Neural progenitor cell (in vitro differentiated cells): ENCODE data around the gene HDAC4. TPM values are rescaled to one million over a fixed set of nuclear protein-coding genes. Genes with fewer than 3 reads are reported as not detected.
A peak's percentile ranks its signal among the peaks of the same experiment; 100 is the strongest.

ENCODE experiments used
- DNase-seq: peaks from one replicate; pipeline ENCODE4 v3.0.0-alpha.2; 2016; ENCODE audit warnings: low spot score
- H2AFZ ChIP-seq: fragments of 200-600 bp; sonication (generic); replicated peaks from 2 replicates; pipeline ENCODE4 v1.6.1; 2016; ENCODE audit warnings: antibody characterized with exemption
- H3F3A ChIP-seq: fragments of 200-600 bp; sonication (generic); 2 replicates; pipeline ENCODE4 v1.6.1; 2016; ENCODE audit warnings: antibody characterized with exemption, low read depth
- H3K27ac ChIP-seq: fragments of 200-600 bp; sonication (generic); 2 replicates; pipeline ENCODE4 v1.5.1; 2016; ENCODE audit warnings: mild to moderate bottlenecking
- H3K27me3 ChIP-seq: fragments of 200-600 bp; sonication (generic); 2 replicates; pipeline ENCODE4 v1.6.1; 2016; ENCODE audit warnings: mild to moderate bottlenecking, moderate library complexity
- H3K36me3 ChIP-seq: fragments of 200-600 bp; sonication (generic); 2 replicates; pipeline ENCODE4 v1.5.1; 2016
- H3K4me1 ChIP-seq: fragments of 200-600 bp; sonication (generic); 2 replicates; pipeline ENCODE4 v1.6.1; 2016; ENCODE audit warnings: mixed run types
- H3K4me2 ChIP-seq: fragments of 200-600 bp; sonication (generic); 2 replicates; pipeline ENCODE4 v1.6.1; 2016
- H3K4me3 ChIP-seq: fragments of 200-600 bp; sonication (generic); 2 replicates; pipeline ENCODE4 v1.5.1; 2016
- H3K79me2 ChIP-seq: fragments of 200-600 bp; sonication (generic); 2 replicates; pipeline ENCODE4 v1.6.1; 2016; ENCODE audit warnings: low read depth
- H3K9ac ChIP-seq: fragments of 200-600 bp; sonication (generic); 2 replicates; pipeline ENCODE4 v1.6.1; 2016
- H3K9me3 ChIP-seq: fragments of 200-600 bp; sonication (generic); 2 replicates; pipeline ENCODE4 v1.5.1; 2016; ENCODE audit warnings: low read depth
- H4K20me1 ChIP-seq: fragments of 200-600 bp; sonication (generic); 2 replicates; pipeline ENCODE4 v1.6.1; 2016; ENCODE audit warnings: low read depth
- H3K27ac Mint-ChIP-seq: 3 replicates; pipeline ENCODE4 v1.8.0; 2021; ENCODE audit warnings: mixed read lengths
- H3K27me3 Mint-ChIP-seq: 2 replicates; pipeline ENCODE4 v1.8.0; 2022; ENCODE audit warnings: low read depth, mild to moderate bottlenecking, inconsistent platforms, moderate library complexity, mixed read lengths; ENCODE audit not compliant: insufficient read depth
- H3K36me3 Mint-ChIP-seq: 3 replicates; pipeline ENCODE4 v1.8.0; 2021; ENCODE audit warnings: mixed read lengths
- H3K4me1 Mint-ChIP-seq: 3 replicates; pipeline ENCODE4 v1.8.0; 2021; ENCODE audit warnings: mixed read lengths
- H3K4me3 Mint-ChIP-seq: 3 replicates; pipeline ENCODE4 v1.8.0; 2021; ENCODE audit warnings: mild to moderate bottlenecking, moderate library complexity, mixed read lengths
- H3K9me3 Mint-ChIP-seq: 3 replicates; pipeline ENCODE4 v1.8.0; 2020; ENCODE audit warnings: mixed read lengths
- CTCF ChIP-seq: fragments of 200-600 bp; sonication (generic); IDR thresholded peaks from 2 replicates; pipeline ENCODE4 v1.5.1; 2017; ENCODE audit warnings: antibody characterized with exemption, mild to moderate bottlenecking
- EZH2 ChIP-seq: fragments of 200-600 bp; sonication (generic); IDR thresholded peaks from 2 replicates; pipeline ENCODE4 v1.6.1; 2017; ENCODE audit warnings: antibody characterized with exemption, mild to moderate bottlenecking, moderate library complexity
- EZH2phosphoT487 ChIP-seq: fragments of 200-600 bp; sonication (generic); IDR thresholded peaks from 2 replicates; pipeline ENCODE4 v1.6.1; 2017; ENCODE audit warnings: antibody characterized with exemption
- total RNA-seq: library from RNA; depleted of rRNA; stranded (reverse); fragments of >200 nt; gene quantifications from 2 replicates; pipeline ENCODE4 v1.2.3, GENCODE V29; 2015; ENCODE audit warnings: low replicate concordance

The HDAC4 gene
- total RNA-seq, 1 donor from 2014 or later = 36.0 TPM

GRCh38 chr2:239269916-239270315 is 130.9 kb downstream of the HDAC4 start:
- Histone ChIP-seq H3K4me3 (no peak overlapping the region), H4K20me1 (peaks cover 99% of the 10 kb centered on the region), H2AFZ (no peak overlapping the region), H3K4me1 (peaks cover 31% of the 10 kb centered on the region), H3F3A (peaks cover 6% of the 10 kb centered on the region), H3K9me3 (no peaks in the 10 kb centered on the region), H3K27ac (no peak overlapping the region), H3K79me2 (peaks cover 100% of the 10 kb centered on the region), H3K27me3 (no peaks in the 10 kb centered on the region), H3K36me3 (no peaks in the 10 kb centered on the region), H3K9ac (no peak overlapping the region), H3K4me2 (no peak overlapping the region)
- no peaks in the 10 kb centered on the region for H3K9me3 Mint-ChIP-seq
- H3K4me1 Mint-ChIP-seq = peaks cover 77% of the 10 kb centered on the region
- no peak overlapping the region for H3K4me3 Mint-ChIP-seq
- TF ChIP-seq EZH2phosphoT487 (no peak), EZH2 (no peak), CTCF (no peak)
- no peak overlapping the region for H3K27ac Mint-ChIP-seq
- H3K27me3 Mint-ChIP-seq = peaks cover 3% of the 10 kb centered on the region
- no peak for DNase-seq
- H3K36me3 Mint-ChIP-seq = peaks cover 2% of the 10 kb centered on the region

- no peak overlapping the region for H2AFZ ChIP-seq
- Mint-ChIP-seq H3K4me3 (no peak overlapping the region), H3K27ac (no peak overlapping the region), H3K4me1 (peaks cover 73% of the 10 kb centered on the region), H3K9me3 (no peaks in the 10 kb centered on the region), H3K27me3 (peaks cover 2% of the 10 kb centered on the region), H3K36me3 (peaks cover 2% of the 10 kb centered on the region)
- no peak overlapping the region for H3K4me3 ChIP-seq
- H3K27me3 ChIP-seq = no peaks in the 10 kb centered on the region
- H3K27ac ChIP-seq = no peak overlapping the region
- H3K36me3 ChIP-seq = no peaks in the 10 kb centered on the region
- peaks cover 25% of the 10 kb centered on the region for H3K4me1 ChIP-seq
- no peaks in the 10 kb centered on the region for H3K9me3 ChIP-seq
- H3K9ac ChIP-seq = no peak overlapping the region
- no peak for TF ChIP-seq EZH2
- TF ChIP-seq CTCF = no peak
- no peak for TF ChIP-seq EZH2phosphoT487
- peaks cover 100% of the 10 kb centered on the region for H3K79me2 ChIP-seq
- no peak overlapping the region for H3K4me2 ChIP-seq
- peaks cover 99% of the 10 kb centered on the region for H4K20me1 ChIP-seq
- H3F3A ChIP-seq = peaks cover under 1% of the 10 kb centered on the region
- DNase-seq = no peak
Observed at GRCh38 chr2:239269173-239269885, 131.5 kb downstream of the HDAC4 start.

GRCh38 chr2:239268549-239268948 is 132.3 kb downstream of the HDAC4 start:
- Histone ChIP-seq H3F3A (no peaks in the 10 kb centered on the region), H4K20me1 (peaks cover 99% of the 10 kb centered on the region), H3K27ac (no peak overlapping the region), H3K36me3 (no peaks in the 10 kb centered on the region), H3K4me2 (no peak overlapping the region), H2AFZ (no peak overlapping the region), H3K4me1 (peaks cover 27% of the 10 kb centered on the region), H3K4me3 (no peak overlapping the region), H3K79me2 (peaks cover 100% of the 10 kb centered on the region), H3K9me3 (no peaks in the 10 kb centered on the region), H3K27me3 (no peaks in the 10 kb centered on the region), H3K9ac (no peak overlapping the region)
- Mint-ChIP-seq H3K27ac (peak overlapping the region; percentile 23), H3K9me3 (no peaks in the 10 kb centered on the region), H3K27me3 (peaks cover 2% of the 10 kb centered on the region), H3K4me3 (no peak overlapping the region), H3K36me3 (peaks cover 2% of the 10 kb centered on the region), H3K4me1 (peaks cover 68% of the 10 kb centered on the region)
- no peak for TF ChIP-seq EZH2phosphoT487
- no peak for TF ChIP-seq EZH2
- no peak for TF ChIP-seq CTCF
- DNase-seq = no peak
